Mucosa of stomach (tissue), 1 donor: ENCODE results near the gene B3GNT2.

Experiments
- H3K27me3 ChIP-seq: one replicate; pipeline ENCODE4 v1.7.0; 2013; ENCODE audit warnings: mild to moderate bottlenecking, low read length; ENCODE audit not compliant: control insufficient read depth, insufficient read depth
- H3K36me3 ChIP-seq: one replicate; pipeline ENCODE4 v1.7.0; 2013; ENCODE audit warnings: low read length; ENCODE audit not compliant: control insufficient read depth, insufficient read depth
- H3K4me1 ChIP-seq: one replicate; pipeline ENCODE4 v1.7.0; 2013; ENCODE audit warnings: mild to moderate bottlenecking, low read length; ENCODE audit not compliant: control insufficient read depth, insufficient read depth
- H3K4me3 ChIP-seq: one replicate; pipeline ENCODE4 v1.7.0; 2013; ENCODE audit warnings: low read length
- H3K9ac ChIP-seq: one replicate; pipeline ENCODE4 v1.7.0; 2013; ENCODE audit warnings: mild to moderate bottlenecking, low read length, moderate library complexity
- H3K9me3 ChIP-seq: one replicate; pipeline ENCODE4 v1.7.0; 2013; ENCODE audit warnings: mild to moderate bottlenecking, low read length, moderate library complexity; ENCODE audit not compliant: control insufficient read depth
- donor health status: Pancreatic carcinoma.

Gene B3GNT2

GRCh38 chr2:62163834-62164233 is 32.1 kb upstream of the B3GNT2 start:
- Histone ChIP-seq H3K36me3 (no peaks in the 10 kb centered on the region), H3K4me3 (no peak overlapping the region), H3K9me3 (no peaks in the 10 kb centered on the region), H3K9ac (no peak overlapping the region), H3K4me1 (no peaks in the 10 kb centered on the region), H3K27me3 (no peaks in the 10 kb centered on the region)

GRCh38 chr2:62175728-62176127 is 20.2 kb upstream of the B3GNT2 start:
- Histone ChIP-seq H3K9ac (no peak overlapping the region), H3K36me3 (no peaks in the 10 kb centered on the region), H3K4me3 (no peak overlapping the region), H3K9me3 (no peaks in the 10 kb centered on the region), H3K4me1 (no peaks in the 10 kb centered on the region), H3K27me3 (no peaks in the 10 kb centered on the region)

- H3K9ac ChIP-seq, result no peak overlapping the region
- no peaks in the 10 kb centered on the region for H3K36me3 ChIP-seq
- H3K9me3 ChIP-seq, result no peaks in the 10 kb centered on the region
- no peaks in the 10 kb centered on the region for H3K27me3 ChIP-seq
- H3K4me1 ChIP-seq, result no peaks in the 10 kb centered on the region
- H3K4me3 ChIP-seq, result no peak overlapping the region
These were observed 19.1 kb upstream of the B3GNT2 start for GRCh38 chr2:62176801-62177200.

GRCh38 chr2:62177392-62178049 is 18.4 kb upstream of the B3GNT2 start:
- Histone ChIP-seq H3K9me3 (no peaks in the 10 kb centered on the region), H3K9ac (no peak overlapping the region), H3K4me1 (no peaks in the 10 kb centered on the region), H3K27me3 (no peaks in the 10 kb centered on the region), H3K36me3 (no peaks in the 10 kb centered on the region), H3K4me3 (no peak overlapping the region)

GRCh38 chr2:62178741-62179271 is 17.1 kb upstream of the B3GNT2 start:
- H3K9me3 ChIP-seq, result no peaks in the 10 kb centered on the region
- no peak overlapping the region for H3K9ac ChIP-seq
- H3K27me3 ChIP-seq, result no peaks in the 10 kb centered on the region
- H3K4me1 ChIP-seq, result no peaks in the 10 kb centered on the region
- H3K36me3 ChIP-seq, result no peaks in the 10 kb centered on the region
- H3K4me3 ChIP-seq, result no peak overlapping the region

- no peaks in the 10 kb centered on the region for H3K36me3 ChIP-seq
- no peaks in the 10 kb centered on the region for H3K27me3 ChIP-seq
- no peaks in the 10 kb centered on the region for H3K4me1 ChIP-seq
- no peak overlapping the region for H3K9ac ChIP-seq
- no peak overlapping the region for H3K4me3 ChIP-seq
- no peaks in the 10 kb centered on the region for H3K9me3 ChIP-seq
These were observed 14.9 kb upstream of the B3GNT2 start for GRCh38 chr2:62180975-62181374.

- H3K4me1 ChIP-seq, result no peaks in the 10 kb centered on the region
- no peaks in the 10 kb centered on the region for H3K27me3 ChIP-seq
- H3K4me3 ChIP-seq, result no peak overlapping the region
- H3K9me3 ChIP-seq, result no peaks in the 10 kb centered on the region
- H3K36me3 ChIP-seq, result no peaks in the 10 kb centered on the region
- H3K9ac ChIP-seq, result no peak overlapping the region
These were observed 14.1 kb upstream of the B3GNT2 start for GRCh38 chr2:62181843-62182242.

- H3K4me3 ChIP-seq, result no peak overlapping the region
- H3K9me3 ChIP-seq, result no peaks in the 10 kb centered on the region
- no peak overlapping the region for H3K9ac ChIP-seq
- no peaks in the 10 kb centered on the region for H3K4me1 ChIP-seq
- no peaks in the 10 kb centered on the region for H3K36me3 ChIP-seq
- no peaks in the 10 kb centered on the region for H3K27me3 ChIP-seq
These were observed 11.2 kb upstream of the B3GNT2 start for GRCh38 chr2:62184512-62185230.

- H3K4me1 ChIP-seq, result no peaks in the 10 kb centered on the region
- H3K9me3 ChIP-seq, result no peaks in the 10 kb centered on the region
- no peaks in the 10 kb centered on the region for H3K27me3 ChIP-seq
- no peak overlapping the region for H3K9ac ChIP-seq
- no peak overlapping the region for H3K4me3 ChIP-seq
- H3K36me3 ChIP-seq, result no peaks in the 10 kb centered on the region
These were observed 10.3 kb upstream of the B3GNT2 start for GRCh38 chr2:62185475-62186155.

GRCh38 chr2:62186156-62186905 is 9.6 kb upstream of the B3GNT2 start:
- H3K4me1 ChIP-seq, result no peaks in the 10 kb centered on the region
- H3K4me3 ChIP-seq, result no peak overlapping the region
- no peaks in the 10 kb centered on the region for H3K9me3 ChIP-seq
- H3K36me3 ChIP-seq, result no peaks in the 10 kb centered on the region
- no peak overlapping the region for H3K9ac ChIP-seq
- H3K27me3 ChIP-seq, result no peaks in the 10 kb centered on the region

- Histone ChIP-seq H3K4me1 (no peaks in the 10 kb centered on the region), H3K4me3 (no peak overlapping the region), H3K9me3 (no peaks in the 10 kb centered on the region), H3K9ac (no peak overlapping the region), H3K27me3 (no peaks in the 10 kb centered on the region), H3K36me3 (no peaks in the 10 kb centered on the region)
These were observed 8.7 kb upstream of the B3GNT2 start for GRCh38 chr2:62187246-62187645.
